HG03103 (cell line): ENCODE measurements around the gene TMEM186.
"Not testable (repeated sequence)": the region's sequence is repeated elsewhere in the genome, so short reads cannot be mapped to it uniquely, and the experiment has no call there.

Experiments
- ATAC-seq: cut with Tn5 transposase; IDR thresholded peaks from one replicate; pipeline ENCODE4 v1.9.1; 2021; ENCODE audit warnings: low read depth; ENCODE audit not compliant: unreplicated experiment

TMEM186 gene

DNA sequence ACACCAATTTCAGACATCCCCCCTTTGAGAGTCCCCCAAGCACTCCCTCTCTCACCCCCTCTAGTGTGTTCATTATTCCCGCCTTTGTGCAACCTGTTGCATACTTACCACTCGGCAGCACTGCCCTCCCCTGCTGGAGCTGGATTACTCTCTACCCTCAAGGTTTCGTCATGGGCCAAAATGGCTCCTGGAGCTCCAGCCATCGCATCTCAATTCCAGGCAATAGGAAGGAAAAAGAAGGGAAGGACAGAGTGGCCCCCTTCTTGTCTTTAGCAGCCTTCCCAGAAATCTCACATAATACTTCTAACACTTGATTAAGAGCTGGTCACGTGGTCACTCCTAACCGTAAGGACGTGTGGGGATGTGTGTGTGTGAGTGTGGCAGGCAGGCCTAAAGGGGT, 20.2 kb downstream of the TMEM186 start:
- ATAC-seq, result no peak

DNA sequence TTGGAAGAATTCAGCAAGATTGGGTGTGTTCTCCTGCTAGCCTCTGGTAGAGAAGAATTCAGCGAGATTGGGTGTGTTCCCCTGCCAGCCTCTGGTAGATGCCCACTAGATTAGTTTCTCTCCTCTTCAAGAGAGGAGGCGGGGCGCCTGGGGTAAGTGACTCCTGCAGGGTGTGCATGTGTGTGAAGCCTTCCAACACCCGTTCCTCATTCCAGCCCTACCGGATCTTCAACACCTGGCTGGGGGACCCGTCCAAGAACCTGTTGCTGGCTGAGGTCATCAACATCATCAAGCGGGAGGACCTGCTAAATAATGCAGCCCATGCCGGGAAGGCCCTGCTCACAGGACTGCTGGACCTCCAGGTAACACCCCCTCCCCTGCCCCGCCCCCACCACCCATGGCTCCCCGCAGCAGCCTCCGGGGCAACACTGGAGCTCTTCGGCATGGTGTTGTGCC, 21.3 kb downstream of the TMEM186 start:
- no peak for ATAC-seq

GRCh38 chr16:8775359-8775758, 22.1 kb downstream of the TMEM186 start:
- no peak for ATAC-seq

DNA sequence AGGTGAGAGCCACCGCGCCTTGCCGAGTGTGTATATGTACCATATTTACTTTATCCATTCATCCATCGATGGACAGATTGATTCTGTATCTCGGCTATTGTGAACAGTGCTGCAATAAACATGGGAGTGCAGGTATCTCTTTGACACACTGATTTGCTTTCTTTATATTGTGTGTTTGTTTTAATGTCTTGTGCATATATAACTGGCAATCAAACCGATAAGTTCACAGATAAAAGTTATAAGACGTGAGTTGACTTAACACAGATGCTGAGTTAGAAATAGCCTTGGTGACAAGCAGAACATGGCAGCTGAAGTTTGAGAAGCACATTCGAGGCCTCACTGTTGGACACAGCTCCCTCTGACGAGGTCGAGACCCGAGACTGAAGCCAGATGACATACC, 23.2 kb downstream of the TMEM186 start:
- no peak for ATAC-seq

DNA sequence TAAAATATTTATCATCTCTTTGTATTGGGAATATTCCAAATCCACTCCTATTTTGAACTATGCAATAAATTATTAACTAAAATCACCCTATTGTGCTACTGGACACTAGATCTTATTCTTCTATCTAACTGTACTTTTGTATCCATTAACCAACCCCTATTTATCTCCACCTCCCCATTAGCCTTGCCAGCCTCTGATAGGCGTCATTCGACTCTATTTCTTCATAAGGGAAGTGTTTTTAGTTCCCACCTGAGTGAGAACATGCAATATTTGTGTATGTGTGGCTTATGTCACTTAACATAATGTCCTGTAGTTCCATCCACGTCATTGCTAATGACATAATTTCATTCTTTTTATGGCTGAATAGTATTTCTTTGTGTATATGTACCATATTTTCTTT, 23.9 kb downstream of the TMEM186 start:
- ATAC-seq, result no peak

DNA sequence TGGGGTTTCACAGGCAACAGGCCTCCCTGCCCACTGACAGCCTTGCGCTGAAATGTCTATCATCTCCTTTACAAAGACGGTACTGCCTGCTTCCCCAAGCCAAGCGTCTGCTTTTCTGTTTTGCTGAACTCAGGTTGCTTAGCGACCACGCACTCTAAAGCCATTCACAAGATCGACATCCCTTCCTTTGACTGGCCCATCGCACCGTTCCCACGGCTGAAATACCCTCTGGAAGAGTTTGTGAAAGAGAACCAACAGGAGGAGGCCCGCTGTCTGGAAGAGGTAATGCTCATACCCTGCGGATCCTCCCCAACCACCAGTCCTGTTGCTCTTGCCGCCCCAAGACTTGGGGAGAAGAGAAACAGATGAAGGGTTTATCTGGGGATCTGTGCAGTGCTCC, 28.7 kb downstream of the TMEM186 start:
- no peak for ATAC-seq

DNA sequence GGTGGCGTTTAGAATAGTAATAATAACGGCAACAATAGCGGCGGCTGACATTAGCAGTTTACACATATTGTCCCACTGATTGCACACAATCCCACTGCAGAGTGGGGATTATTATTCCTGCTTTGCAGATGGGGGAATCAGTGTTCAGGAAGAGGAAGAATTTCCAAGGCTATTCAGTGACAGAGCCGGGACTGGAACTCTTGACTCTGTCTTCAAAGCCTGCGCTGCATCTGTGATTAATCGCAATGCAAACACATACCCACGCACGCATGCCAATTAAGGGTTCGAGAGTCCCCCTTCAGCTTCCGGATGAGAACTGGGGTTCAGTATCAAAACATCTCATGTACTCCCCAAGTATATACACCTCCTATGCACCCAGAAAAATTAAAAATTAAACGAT, 29.2 kb downstream of the TMEM186 start:
- no peak for ATAC-seq

GRCh38 chr16:8767176-8767575, 30.3 kb downstream of the TMEM186 start:
- no peak for ATAC-seq

DNA sequence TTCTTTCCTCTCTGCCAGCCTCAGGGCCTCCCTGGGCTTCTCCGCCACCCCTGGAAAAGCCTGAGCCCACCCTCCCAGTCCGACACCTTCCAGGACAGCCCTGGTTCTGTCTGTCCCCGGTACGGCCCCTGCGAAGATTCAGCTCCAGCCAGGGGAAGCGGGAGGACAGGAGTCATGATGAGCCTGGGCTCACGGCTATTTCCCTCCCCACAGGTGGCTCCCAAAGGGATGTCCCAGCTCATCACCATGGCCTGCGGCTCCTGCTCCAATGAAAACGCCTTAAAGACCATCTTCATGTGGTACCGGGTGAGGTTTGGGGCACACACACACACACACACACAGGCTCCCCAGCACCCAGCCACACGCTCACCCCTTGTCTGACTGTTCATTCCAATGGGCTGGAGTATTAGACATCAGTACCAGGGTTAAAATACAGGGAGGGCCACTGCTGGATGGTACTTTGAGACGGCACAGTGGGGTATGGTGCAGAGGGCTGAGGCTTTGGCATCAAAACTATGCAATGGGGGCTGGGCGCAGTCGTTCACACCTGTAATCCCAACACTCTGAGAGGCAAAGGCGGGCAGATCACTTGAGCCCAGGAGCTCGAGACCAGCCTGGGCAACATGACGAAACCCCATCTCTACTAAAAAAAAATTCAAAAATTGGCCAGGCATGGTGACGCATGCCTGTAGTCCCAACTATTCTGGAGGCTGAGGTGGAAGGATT, 32.8 kb downstream of the TMEM186 start:
- no peak for ATAC-seq

DNA sequence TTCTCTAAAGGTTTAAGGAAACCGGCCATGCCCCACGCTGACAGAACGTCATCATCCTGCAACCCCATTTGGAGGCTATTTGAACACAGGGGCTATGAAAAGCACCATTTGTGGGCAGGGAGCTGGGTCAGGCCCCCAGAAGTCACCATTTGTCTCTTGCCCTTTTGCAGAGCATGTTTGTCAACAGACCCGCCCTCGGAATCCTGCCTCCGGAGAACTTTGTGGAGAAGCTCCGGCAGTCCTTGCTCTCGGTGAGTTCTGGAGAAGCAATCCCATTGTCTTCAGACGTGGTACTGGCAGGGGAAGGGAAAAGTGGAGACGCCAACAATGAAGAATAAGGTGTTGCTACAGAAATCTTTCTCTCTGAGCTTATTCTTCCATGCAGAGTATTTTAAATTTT, 33.5 kb downstream of the TMEM186 start:
- ATAC-seq, result no peak

DNA sequence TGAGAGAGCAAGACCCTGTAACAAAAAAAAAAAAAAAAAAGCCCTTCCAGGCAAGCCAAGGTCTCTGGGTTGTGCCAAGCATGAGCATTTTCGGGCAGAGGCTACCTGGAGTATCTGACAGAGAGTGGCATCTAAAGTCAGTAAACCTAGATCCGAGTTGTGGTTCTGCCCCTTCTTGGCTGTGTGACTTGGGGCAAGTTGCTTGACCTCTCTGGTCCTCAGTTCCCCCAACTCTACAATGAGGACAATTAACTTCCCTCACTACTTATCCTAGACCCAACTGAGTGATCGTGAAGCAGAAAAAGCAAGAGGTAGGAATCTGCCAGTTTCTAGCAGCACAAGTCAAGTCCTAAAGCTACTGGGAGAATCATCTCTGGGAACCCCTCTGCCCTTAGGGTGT, 34.4 kb downstream of the TMEM186 start:
- ATAC-seq, result no peak

DNA sequence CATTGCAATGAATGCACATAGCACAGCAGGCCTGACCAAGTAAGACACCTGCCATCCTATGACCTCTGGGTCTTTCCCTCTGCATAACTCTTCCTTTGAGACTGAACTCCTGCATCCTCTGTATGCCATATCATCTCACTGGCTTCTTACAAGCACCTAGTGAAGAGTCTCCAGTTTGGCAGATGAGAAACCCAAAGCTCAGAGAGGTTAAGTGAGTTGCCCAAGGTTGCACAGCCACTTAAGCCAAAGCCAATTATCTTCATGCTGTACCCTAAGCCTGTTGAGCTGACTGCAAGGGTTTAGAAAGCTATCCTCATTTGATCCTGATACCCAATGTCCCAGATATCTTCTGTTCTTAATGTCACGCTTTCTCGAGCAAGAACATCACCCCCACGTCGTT, 35.2 kb downstream of the TMEM186 start:
- ATAC-seq, result no peak

GRCh38 chr16:8761078-8761477, 36.4 kb downstream of the TMEM186 start:
- no peak for ATAC-seq

- no peak for ATAC-seq
These were observed 37.4 kb downstream of the TMEM186 start for GRCh38 chr16:8760021-8760420.

- no peak for ATAC-seq
These were observed 39.4 kb downstream of the TMEM186 start for GRCh38 chr16:8758022-8758421.

DNA sequence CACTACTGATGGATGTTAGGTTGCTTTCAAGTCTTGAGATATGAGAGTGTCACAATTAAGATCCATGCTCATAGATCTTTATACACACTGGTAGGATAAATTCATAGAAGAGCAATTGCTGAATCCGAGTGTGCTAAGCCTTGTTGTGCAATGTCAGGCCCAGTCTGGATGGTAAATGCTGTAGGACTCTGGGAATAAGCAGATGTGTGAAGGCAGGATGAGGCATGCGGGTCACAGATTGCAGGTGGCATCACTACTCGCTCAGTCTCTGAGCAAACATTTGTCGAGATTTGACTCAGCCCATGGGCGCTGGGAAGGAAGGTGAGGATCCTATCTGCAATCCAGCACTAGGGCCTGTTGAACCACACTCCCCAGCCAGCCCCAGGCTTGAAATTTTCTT, 40.7 kb downstream of the TMEM186 start:
- ATAC-seq, result no peak

DNA sequence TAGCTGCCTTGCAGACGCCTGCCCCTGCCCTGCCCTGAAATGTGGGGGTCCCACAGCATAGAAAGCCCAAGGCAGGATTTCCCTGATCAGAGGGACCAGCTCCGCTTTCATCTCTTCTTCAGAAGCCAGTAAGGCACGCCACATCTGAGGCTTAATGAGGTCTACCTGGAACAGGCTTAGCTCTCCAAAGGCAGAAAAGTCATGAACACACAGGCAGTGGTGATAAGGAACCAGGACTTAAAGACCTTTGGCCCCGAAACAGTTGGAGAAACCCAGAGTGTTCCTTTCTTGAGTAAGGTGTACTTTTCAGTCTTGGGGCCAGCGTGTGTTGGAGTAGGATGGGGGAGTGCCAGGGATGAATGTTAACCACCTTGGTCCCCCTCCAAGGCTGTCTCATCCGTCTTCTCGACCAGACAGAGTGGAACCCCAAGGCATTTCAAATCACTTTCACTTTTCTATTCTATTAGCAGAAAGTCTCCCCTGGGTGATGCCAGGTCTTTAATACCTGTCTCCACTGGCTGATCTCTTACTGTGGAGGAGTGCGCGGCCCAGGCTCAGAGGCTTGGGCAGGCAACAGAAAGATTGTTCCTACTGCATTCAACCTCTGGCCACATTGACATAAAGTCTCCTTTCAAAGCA, 43.9 kb downstream of the TMEM186 start:
- no peak for ATAC-seq

DNA sequence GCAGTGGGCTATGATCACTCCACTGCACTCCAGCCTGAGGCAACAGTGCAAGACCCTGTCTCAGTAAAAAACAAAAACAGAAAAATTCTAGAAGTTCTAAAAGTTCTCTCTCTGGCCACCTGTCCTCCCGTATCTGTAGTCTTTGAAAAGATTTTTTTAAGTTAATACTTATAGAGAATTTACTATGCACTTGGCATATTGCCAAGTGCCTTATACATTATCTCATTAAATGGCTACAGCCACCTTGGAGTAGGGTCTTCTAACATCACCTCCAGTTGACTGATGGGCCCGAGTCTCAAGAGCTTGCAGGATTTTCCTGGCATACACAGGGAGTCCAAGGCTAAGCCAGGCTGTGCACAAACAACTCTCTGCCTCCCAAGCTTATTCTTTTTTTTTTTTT, 44.7 kb downstream of the TMEM186 start:
- ATAC-seq, result no peak

GRCh38 chr16:8751481-8752311, 45.7 kb downstream of the TMEM186 start:
- ATAC-seq, result no peak

DNA sequence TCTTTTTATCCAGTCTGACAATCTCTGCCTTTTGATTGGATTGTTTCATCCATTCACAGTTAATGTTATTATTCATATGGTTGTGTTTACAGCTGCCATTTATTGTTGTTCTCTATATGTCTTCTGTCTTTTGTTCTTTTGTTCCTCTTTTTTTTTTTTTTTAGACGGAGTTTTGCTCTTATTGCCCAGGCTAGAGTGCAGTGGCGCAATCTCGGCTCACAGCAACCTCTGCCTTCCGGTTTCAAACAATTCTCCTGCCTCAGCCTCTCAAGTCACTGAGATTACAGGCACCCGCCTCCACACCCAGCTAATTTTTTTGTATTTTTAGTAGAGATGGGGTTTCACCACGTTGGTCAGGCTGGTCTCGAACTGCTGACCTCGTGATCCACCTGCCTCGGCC, 48.5 kb downstream of the TMEM186 start:
- ATAC-seq, result not testable (repeated sequence)
